WTC11 (cell line): ENCODE measurements around the gene RPS3. TPM values are rescaled to one million over a fixed set of nuclear protein-coding genes. Genes with fewer than 3 reads are reported as not detected.

Experiments used
- ATAC-seq: fragments of 200-7000 bp; cut with Tn5 transposase; 2 replicates; pipeline ENCODE4 v1.10.0; 2021; ENCODE audit warnings: mild to moderate bottlenecking, moderate library complexity
- CTCF ChIA-PET: fragments of 300-600 bp; sonication (Branson Sonifier 250); formaldehyde crosslinking; loops from one replicate; lab custom pipeline; 2021; ENCODE audit warnings: antibody characterized with exemption; lab: Charles Lee
- POLR2A ChIA-PET: fragments of 350-600 bp; sonication (Branson Sonifier 250); formaldehyde crosslinking; loops from one replicate; lab custom pipeline; 2021; ENCODE audit warnings: antibody characterized with exemption; lab: Charles Lee
- DNase-seq: peaks from one replicate; pipeline ENCODE4 v3.0.0; 2021; ENCODE audit warnings: low spot score
- H3K27ac Mint-ChIP-seq: 2 replicates; pipeline ENCODE4 v1.8.0; 2021; ENCODE audit warnings: mixed read lengths
- H3K27me3 Mint-ChIP-seq: 2 replicates; pipeline ENCODE4 v1.8.0; 2021; ENCODE audit warnings: low read depth, mild to moderate bottlenecking, moderate library complexity, mixed read lengths
- H3K36me3 Mint-ChIP-seq: 2 replicates; pipeline ENCODE4 v1.8.0; 2021; ENCODE audit warnings: mixed read lengths
- H3K4me1 Mint-ChIP-seq: 2 replicates; pipeline ENCODE4 v1.8.0; 2022; ENCODE audit warnings: mixed read lengths
- H3K4me3 Mint-ChIP-seq: 2 replicates; pipeline ENCODE4 v1.8.0; 2021; ENCODE audit warnings: mild to moderate bottlenecking, moderate library complexity, mixed read lengths
- H3K9me3 Mint-ChIP-seq: 2 replicates; pipeline ENCODE4 v1.8.0; 2021; ENCODE audit warnings: mixed read lengths
- AFF4 ChIP-seq: sonication (generic); formaldehyde crosslinking; IDR thresholded peaks from 2 replicates; pipeline ENCODE4 v1.8.1; 2023; ENCODE audit warnings: mild to moderate bottlenecking, missing genetic modification reagents, borderline replicate concordance
- ATF1 ChIP-seq: sonication (generic); formaldehyde crosslinking; IDR thresholded peaks from 2 replicates; pipeline ENCODE4 v1.8.1; 2023; ENCODE audit warnings: mild to moderate bottlenecking, moderate library complexity, missing genetic modification reagents
- ATF2 ChIP-seq: sonication (generic); formaldehyde crosslinking; IDR thresholded peaks from 2 replicates; pipeline ENCODE4 v1.8.1; 2022; ENCODE audit warnings: low read depth, missing genetic modification reagents, borderline replicate concordance
- CDX4 ChIP-seq: fragments of 250-450 bp; sonication (Bioruptor Pico); IDR thresholded peaks from 2 replicates; pipeline ENCODE4 v1.9.0; 2021; ENCODE audit warnings: moderate library complexity, mild to moderate bottlenecking, inconsistent platforms, borderline replicate concordance
- CREB1 ChIP-seq: sonication (generic); formaldehyde crosslinking; IDR thresholded peaks from 2 replicates; pipeline ENCODE4 v1.8.0; 2023; ENCODE audit warnings: mild to moderate bottlenecking, missing genetic modification reagents
- E2F5 ChIP-seq: sonication (generic); formaldehyde crosslinking; IDR thresholded peaks from 2 replicates; pipeline ENCODE4 v1.8.1; 2022; ENCODE audit warnings: mild to moderate bottlenecking, moderate library complexity, missing genetic modification reagents
- ERG ChIP-seq: fragments of 250-450 bp; sonication (Bioruptor Pico); IDR thresholded peaks from 2 replicates; pipeline ENCODE4 v1.8.0; 2021; ENCODE audit warnings: mild to moderate bottlenecking
- GABPB1 ChIP-seq: sonication (generic); formaldehyde crosslinking; IDR thresholded peaks from 2 replicates; pipeline ENCODE4 v1.8.1; 2023; ENCODE audit warnings: mild to moderate bottlenecking, missing genetic modification reagents
- JAZF1 ChIP-seq: fragments of 250-450 bp; sonication (Bioruptor Pico); IDR thresholded peaks from 2 replicates; pipeline ENCODE4 v1.9.0; 2021; ENCODE audit warnings: moderate library complexity, mild to moderate bottlenecking, inconsistent platforms
- MAX ChIP-seq: sonication (generic); formaldehyde crosslinking; IDR thresholded peaks from 2 replicates; pipeline ENCODE4 v1.8.0; 2022; ENCODE audit warnings: mild to moderate bottlenecking, missing genetic modification reagents
- NFATC4 ChIP-seq: fragments of 250-450 bp; sonication (Bioruptor Pico); IDR thresholded peaks from 2 replicates; pipeline ENCODE4 v1.9.0; 2021; ENCODE audit warnings: mild to moderate bottlenecking
- NR3C1 ChIP-seq: sonication (generic); formaldehyde crosslinking; conservative IDR thresholded peaks from 2 replicates; pipeline ENCODE4 v1.8.1; 2023; ENCODE audit warnings: low read depth, mild to moderate bottlenecking, missing genetic modification reagents
- TCF7 ChIP-seq: sonication (generic); formaldehyde crosslinking; IDR thresholded peaks from 2 replicates; pipeline ENCODE4 v1.8.0; 2022; ENCODE audit warnings: mild to moderate bottlenecking, low read depth, missing genetic modification reagents, moderate library complexity
- TEAD1 ChIP-seq: sonication (generic); formaldehyde crosslinking; IDR thresholded peaks from 2 replicates; pipeline ENCODE4 v1.8.0; 2022; ENCODE audit warnings: mild to moderate bottlenecking, missing genetic modification reagents
- ZNF532 ChIP-seq: fragments of 250-450 bp; sonication (Bioruptor Pico); IDR thresholded peaks from 2 replicates; pipeline ENCODE4 v1.9.0; 2021; ENCODE audit warnings: mild to moderate bottlenecking, borderline replicate concordance
- total RNA-seq: library from RNA; stranded (reverse); gene quantifications from 3 replicates; pipeline ENCODE4 v1.2.3, GENCODE V29; 2021

The RPS3 gene
- total RNA-seq, 1 experiment from 2014 or later, result 3,967 TPM

GRCh38 chr11:75434051-75434450 is 34.7 kb downstream of the RPS3 start:
- no peak for DNase-seq
- Mint-ChIP-seq H3K9me3 (peaks cover 5% of the 10 kb centered on the region), H3K4me1 (peaks cover 33% of the 10 kb centered on the region)
- TF ChIP-seq NFATC4 (no peak), ZNF532 (CRISPR knock-in tag) (no peak), ATF1 (no peak), MAX (CRISPR knock-in tag) (no peak), TCF7 (CRISPR knock-in tag) (no peak), AFF4 (no peak), CDX4 (no peak), JAZF1 (CRISPR knock-in tag) (no peak), NR3C1 (CRISPR knock-in tag) (no peak), ERG (CRISPR knock-in tag) (no peak), TEAD1 (CRISPR knock-in tag) (no peak), ATF2 (CRISPR knock-in tag) (no peak), GABPB1 (CRISPR knock-in tag) (no peak), E2F5 (no peak), CREB1 (CRISPR knock-in tag) (no peak)
- TF ChIP-seq, all 79 proteins: peak for 0
- CTCF ChIA-PET, result interaction anchor here (0.8 to 4.9 kb wide), 6 partner anchors 8 to 164 kb away, joined by 3 to 31 read pairs (median 6); no protein-coding TSS in a partner anchor
- peaks cover 5% of the 10 kb centered on the region for H3K36me3 Mint-ChIP-seq
- H3K4me3 Mint-ChIP-seq, result no peak overlapping the region
- no peak for ATAC-seq
- H3K27me3 Mint-ChIP-seq, result peaks cover 49% of the 10 kb centered on the region
- POLR2A ChIA-PET, result no interaction called here
- H3K27ac Mint-ChIP-seq, result no peak overlapping the region
